ENCODE data around the gene TOX3.

GRCh38 chr16:52501746-52502145 is 45.2 kb downstream of the TOX3 start:
- TF ChIP-seq, protein P1, sequence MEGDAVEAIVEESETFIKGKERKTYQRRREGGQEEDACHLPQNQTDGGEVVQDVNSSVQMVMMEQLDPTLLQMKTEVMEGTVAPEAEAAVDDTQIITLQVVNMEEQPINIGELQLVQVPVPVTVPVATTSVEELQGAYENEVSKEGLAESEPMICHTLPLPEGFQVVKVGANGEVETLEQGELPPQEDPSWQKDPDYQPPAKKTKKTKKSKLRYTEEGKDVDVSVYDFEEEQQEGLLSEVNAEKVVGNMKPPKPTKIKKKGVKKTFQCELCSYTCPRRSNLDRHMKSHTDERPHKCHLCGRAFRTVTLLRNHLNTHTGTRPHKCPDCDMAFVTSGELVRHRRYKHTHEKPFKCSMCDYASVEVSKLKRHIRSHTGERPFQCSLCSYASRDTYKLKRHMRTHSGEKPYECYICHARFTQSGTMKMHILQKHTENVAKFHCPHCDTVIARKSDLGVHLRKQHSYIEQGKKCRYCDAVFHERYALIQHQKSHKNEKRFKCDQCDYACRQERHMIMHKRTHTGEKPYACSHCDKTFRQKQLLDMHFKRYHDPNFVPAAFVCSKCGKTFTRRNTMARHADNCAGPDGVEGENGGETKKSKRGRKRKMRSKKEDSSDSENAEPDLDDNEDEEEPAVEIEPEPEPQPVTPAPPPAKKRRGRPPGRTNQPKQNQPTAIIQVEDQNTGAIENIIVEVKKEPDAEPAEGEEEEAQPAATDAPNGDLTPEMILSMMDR (IDR thresholded peaks at IDR 0.05; ENCODE audit: insufficient read depth, low read length, poor library complexity, severe bottlenecking) = no peak
- no peak for TF ChIP-seq EZH2phosphoT487 (conservative IDR thresholded peaks at IDR 0.05; ENCODE audit: low read length)

All from SU-DHL-6 (cell line).